Endothelial cell of umbilical vein (primary cell): Measurements from ENCODE around the gene GSTA2. TPM values are rescaled to one million over a fixed set of nuclear protein-coding genes. Genes with fewer than 3 reads are reported as not detected.
A peak's percentile ranks its signal among the peaks of the same experiment; 100 is the strongest.

ENCODE experiments used
- BruUV-seq: library from RNA; stranded (reverse); fragments of 400-500 nt; replicated peaks from 2 replicates; lab custom pipeline; 2021; lab: Mats Ljungman, UMichigan
- CTCF ChIA-PET: fragments of 300-600, 350-600 bp; sonication (Branson Sonifier 250); formaldehyde crosslinking; loops from one replicate; lab custom pipeline; 2021; ENCODE audit warnings: antibody characterized with exemption, inconsistent platforms; lab: Charles Lee
- POLR2A ChIA-PET: fragments of 300-600, 350-600 bp; sonication (Branson Sonifier 250); formaldehyde crosslinking; loops from one replicate; lab custom pipeline; 2021; ENCODE audit warnings: antibody characterized with exemption, inconsistent platforms; lab: Charles Lee
- DNase-seq: peaks from one replicate; pipeline ENCODE4 v3.0.0-alpha.2; 2011; ENCODE audit warnings: low read depth, low spot score
- FAIRE-seq: peaks from 2 replicates; lab custom pipeline; 2011; peaks lifted over from hg19 to GRCh38; lab: Jason Lieb, UNC
- H2AFZ ChIP-seq: 2 replicates; pipeline ENCODE4 v1.6.0; 2012; ENCODE audit warnings: low read depth, low read length, control low read depth, inconsistent platforms
- H3K27ac ChIP-seq: 2 replicates; pipeline ENCODE4 v1.5.1; 2011; ENCODE audit warnings: low read depth, mild to moderate bottlenecking, control low read depth, low read length, moderate library complexity; ENCODE audit not compliant: insufficient read depth
- H3K27me3 ChIP-seq, 2 experiments: 2 replicates each; pipeline versions ENCODE4 v1.6.0 to v1.6.1; 2011; ENCODE audit warnings: low read length in 2 of 2, mixed read lengths in 1 of 2; ENCODE audit not compliant: control insufficient read depth in 2 of 2, insufficient read depth in 2 of 2
- H3K36me3 ChIP-seq, 2 experiments: 2 replicates in 1 of 2; 3 replicates in 1 of 2; pipeline ENCODE4 v1.5.1; 2011; ENCODE audit warnings: low read length in 2 of 2, mild to moderate bottlenecking in 1 of 2, moderate library complexity in 1 of 2; ENCODE audit not compliant: control insufficient read depth in 2 of 2, insufficient read depth in 2 of 2; ENCODE audit errors: extremely low read depth in 1 of 2
- H3K4me1 ChIP-seq: 3 replicates; pipeline ENCODE4 v1.5.1; 2011; ENCODE audit warnings: mild to moderate bottlenecking, low read length; ENCODE audit not compliant: control insufficient read depth, insufficient read depth; ENCODE audit errors: extremely low read depth
- H3K4me2 ChIP-seq: 2 replicates; pipeline ENCODE4 v1.6.1; 2011; ENCODE audit warnings: low read length, control low read depth, mixed read lengths; ENCODE audit not compliant: insufficient read depth
- H3K4me3 ChIP-seq, 3 experiments: fragments of 200-600 bp in 1 of 3; sonication (generic), shearing (Covaris generic) in 1 of 3; replicated peaks in 1 of 3; 2 replicates each; pipeline ENCODE4 v1.5.1; 2011 to 2016; ENCODE audit warnings: control low read depth in 3 of 3, low read length in 3 of 3, mild to moderate bottlenecking in 2 of 3, inconsistent platforms in 1 of 3, low read depth in 1 of 3, moderate library complexity in 1 of 3; ENCODE audit not compliant: insufficient read depth in 1 of 3
- H3K79me2 ChIP-seq: 2 replicates; pipeline ENCODE4 v1.6.0; 2012; ENCODE audit warnings: low read length, inconsistent platforms; ENCODE audit not compliant: control insufficient read depth, insufficient read depth
- H3K9ac ChIP-seq: replicated peaks from 2 replicates; pipeline ENCODE3; 2011; ENCODE audit warnings: low read length, control low read depth; ENCODE audit not compliant: insufficient read depth; ENCODE audit errors: extremely low read depth
- H3K9me1 ChIP-seq: replicated peaks from 3 replicates; pipeline ENCODE4 v1.6.0; 2011; ENCODE audit warnings: mild to moderate bottlenecking, low read length; ENCODE audit not compliant: control insufficient read depth, insufficient read depth; ENCODE audit errors: extremely low read depth
- H3K9me3 ChIP-seq: replicated peaks from 2 replicates; pipeline ENCODE4 v1.5.1; 2012; ENCODE audit warnings: low read length, inconsistent platforms; ENCODE audit not compliant: control insufficient read depth, insufficient read depth
- H4K20me1 ChIP-seq: replicated peaks from 2 replicates; pipeline ENCODE3; 2011; ENCODE audit warnings: mild to moderate bottlenecking, low read length; ENCODE audit not compliant: control insufficient read depth, insufficient read depth; ENCODE audit errors: extremely low read depth
- EZH2 ChIP-seq: IDR thresholded peaks from 2 replicates; pipeline ENCODE4 v1.6.1; 2012; ENCODE audit warnings: borderline replicate concordance, low read depth, mild to moderate bottlenecking, moderate library complexity, low read length, inconsistent platforms; ENCODE audit not compliant: severe bottlenecking
- FOS ChIP-seq: IDR thresholded peaks from 2 replicates; pipeline ENCODE4 v1.6.1; 2011; ENCODE audit warnings: mild to moderate bottlenecking, low read length, moderate library complexity, borderline replicate concordance; ENCODE audit not compliant: insufficient read depth
- GATA2 ChIP-seq: IDR thresholded peaks from 2 replicates; pipeline ENCODE4 v1.7.0; 2011; ENCODE audit warnings: low read depth, mild to moderate bottlenecking, moderate library complexity, mixed read lengths, low read length; ENCODE audit not compliant: insufficient read length, insufficient read depth
- JUN ChIP-seq: IDR thresholded peaks from 2 replicates; pipeline ENCODE4 v1.6.1; 2011; ENCODE audit warnings: borderline replicate concordance, low read depth; ENCODE audit not compliant: insufficient read length, insufficient read depth
- MYC ChIP-seq: IDR thresholded peaks from one replicate; pipeline ENCODE4 v1.6.1; 2011; ENCODE audit warnings: mild to moderate bottlenecking, low read depth, low read length
- POLR2A ChIP-seq: IDR thresholded peaks from 2 replicates; pipeline ENCODE4 v1.6.1; 2012; ENCODE audit warnings: low read depth, mild to moderate bottlenecking, control low read depth, low read length
- POLR2AphosphoS5 ChIP-seq: IDR thresholded peaks from 2 replicates; pipeline ENCODE4 v1.6.1; 2012; ENCODE audit warnings: low read depth, mild to moderate bottlenecking, control low read depth, low read length, moderate library complexity; ENCODE audit not compliant: insufficient read depth
- dilution Hi-C: fragments of 300-500 bp; cut with MboI; formaldehyde crosslinking; loops from one replicate; pipeline ENCODE4 v1.15.0; 2019; ENCODE audit warnings: low sequenced_read_pairs; ENCODE audit not compliant: extremely low pct_ligation_motif_present
- intact Hi-C: fragments of 100-400 bp; cut with micrococcal nuclease; formaldehyde crosslinking; loops from one replicate; pipeline ENCODE4 v1.10.0; 2022
- polyA plus RNA-seq, 4 experiments: library from polyadenylated mRNA; depleted of rRNA in 3 of 4; stranded (reverse) in 3 of 4; unstranded in 1 of 4; fragments of >200 nt; gene quantifications; 2 replicates each; pipeline versions ENCODE4 v1.2.1 to v1.2.3, GENCODE V29; 2011 to 2012; ENCODE audit warnings: missing spikeins in 1 of 4
- total RNA-seq: library from RNA; stranded (reverse); gene quantifications from 2 replicates; pipeline ENCODE4 v1.2.3, GENCODE V29; 2021
- TF ChIP-seq, protein P1 (sequence below), 2 donors: IDR thresholded peaks; 1 replicate in 1 of 2; 2 replicates in 1 of 2; pipeline ENCODE4 v1.5.1; 2011; ENCODE audit warnings: low read length in 2 of 2, mild to moderate bottlenecking in 2 of 2, moderate library complexity in 2 of 2, control low read depth in 1 of 2, inconsistent platforms in 1 of 2, low read depth in 1 of 2; ENCODE audit not compliant: insufficient read depth in 1 of 2; ENCODE audit errors: extremely low read depth in 1 of 2
- TF ChIP-seq, protein P2 (sequence below): IDR thresholded peaks from 2 replicates; pipeline ENCODE4 v1.6.1; 2011; ENCODE audit not compliant: insufficient read depth, insufficient read length

GSTA2 gene
- total and polyA plus RNA-seq, 2 donors (not counting 3 experiments of a cell fraction or from before 2014, with no cell fraction given) = not detected

DNA sequence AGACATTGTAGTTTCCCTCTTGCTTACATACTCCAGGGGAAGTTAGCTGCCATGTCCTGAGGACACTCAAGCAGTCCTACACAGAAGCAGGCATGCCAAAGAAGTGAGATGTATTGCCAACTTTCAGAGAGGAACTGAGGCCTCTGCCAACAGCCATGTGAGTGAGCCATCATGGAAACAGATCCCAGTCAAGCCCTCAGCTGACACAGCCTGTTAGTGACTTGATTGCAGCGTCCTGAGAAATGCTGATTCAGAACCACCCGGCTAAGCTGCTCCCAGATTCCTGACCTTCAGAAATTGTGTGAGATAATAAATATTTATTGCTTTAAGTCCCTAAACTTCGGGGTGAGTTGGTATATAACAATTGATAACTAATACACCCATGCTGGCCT is 38.1 kb downstream of the GSTA2 start:
- intact Hi-C loops (no loop called here), dilution Hi-C loops (no loop called here)
- Histone ChIP-seq H4K20me1 (no peaks in the 10 kb centered on the region), H3K4me1 (no peaks in the 10 kb centered on the region), H3K27me3 (peaks cover 0 to 2% of the 10 kb centered on the region in 2 experiments), H2AFZ (no peak overlapping the region), H3K36me3 (no peaks in the 10 kb centered on the region), H3K9me3 (no peaks in the 10 kb centered on the region), H3K27ac (no peak overlapping the region), H3K4me3 (no peak overlapping the region), H3K9ac (no peak overlapping the region), H3K79me2 (no peaks in the 10 kb centered on the region), H3K4me2 (no peak overlapping the region), H3K9me1 (no peaks in the 10 kb centered on the region)
- FAIRE-seq (no peak), DNase-seq (no peak)
- no TSS peak for BruUV-seq
- TF ChIP-seq MYC (no peak), JUN (no peak), GATA2 (no peak)
- TF ChIP-seq, protein P1, sequence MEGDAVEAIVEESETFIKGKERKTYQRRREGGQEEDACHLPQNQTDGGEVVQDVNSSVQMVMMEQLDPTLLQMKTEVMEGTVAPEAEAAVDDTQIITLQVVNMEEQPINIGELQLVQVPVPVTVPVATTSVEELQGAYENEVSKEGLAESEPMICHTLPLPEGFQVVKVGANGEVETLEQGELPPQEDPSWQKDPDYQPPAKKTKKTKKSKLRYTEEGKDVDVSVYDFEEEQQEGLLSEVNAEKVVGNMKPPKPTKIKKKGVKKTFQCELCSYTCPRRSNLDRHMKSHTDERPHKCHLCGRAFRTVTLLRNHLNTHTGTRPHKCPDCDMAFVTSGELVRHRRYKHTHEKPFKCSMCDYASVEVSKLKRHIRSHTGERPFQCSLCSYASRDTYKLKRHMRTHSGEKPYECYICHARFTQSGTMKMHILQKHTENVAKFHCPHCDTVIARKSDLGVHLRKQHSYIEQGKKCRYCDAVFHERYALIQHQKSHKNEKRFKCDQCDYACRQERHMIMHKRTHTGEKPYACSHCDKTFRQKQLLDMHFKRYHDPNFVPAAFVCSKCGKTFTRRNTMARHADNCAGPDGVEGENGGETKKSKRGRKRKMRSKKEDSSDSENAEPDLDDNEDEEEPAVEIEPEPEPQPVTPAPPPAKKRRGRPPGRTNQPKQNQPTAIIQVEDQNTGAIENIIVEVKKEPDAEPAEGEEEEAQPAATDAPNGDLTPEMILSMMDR (IDR thresholded peaks at IDR 0.05; ENCODE audit: extremely low read depth in 1 of 2, insufficient read depth in 1 of 2, low read depth in 1 of 2, low read length in 2 of 2) = no peak
- CTCF ChIA-PET = interaction anchor here (0.6 to 2.2 kb wide), 8 partner anchors 15 to 760 kb away, joined by 3 to 8 read pairs (median 4); partner anchors contain the start of gene FBXO9
- POLR2A ChIA-PET = no interaction called here

DNA sequence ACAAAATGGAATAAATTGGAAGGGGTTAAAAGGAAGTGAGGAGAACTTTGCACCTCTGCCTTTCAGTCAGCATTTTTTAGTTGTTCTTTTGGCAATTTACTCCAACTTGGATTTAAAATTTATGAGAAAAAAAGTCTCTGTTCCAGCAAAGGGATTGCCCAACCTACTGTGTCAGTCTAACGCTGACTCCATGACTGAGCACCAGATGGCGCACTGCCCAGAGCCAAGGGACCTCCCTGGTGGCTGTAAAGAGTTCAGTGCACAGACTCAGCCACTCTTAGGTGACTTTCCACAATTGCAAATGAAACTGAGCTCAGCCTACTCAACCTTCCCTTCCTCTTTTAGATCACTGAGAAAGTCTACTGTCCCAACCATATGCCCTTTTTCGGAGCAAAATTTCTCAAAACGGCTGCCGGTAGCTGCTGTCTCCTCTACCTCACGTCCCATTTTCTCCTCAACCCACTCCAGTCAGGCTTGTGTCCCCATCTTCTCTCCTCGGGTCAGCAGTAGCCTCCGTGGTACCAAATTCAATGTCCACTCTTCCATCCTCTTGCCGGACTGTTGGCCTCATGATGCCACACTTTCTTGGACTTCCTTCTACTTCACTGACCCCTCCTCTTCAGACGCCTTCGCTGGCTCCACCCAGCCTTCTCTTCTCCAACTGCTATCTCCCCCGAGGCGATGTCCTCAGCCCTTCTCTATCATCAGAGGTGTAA is 38.7 kb downstream of the GSTA2 start:
- H3K27me3 ChIP-seq = peaks cover 0 to 2% of the 10 kb centered on the region in 2 experiments
- BruUV-seq = no TSS peak
- no peak overlapping the region for H2AFZ ChIP-seq
- DNase-seq (peak; percentile 53), FAIRE-seq (peak; percentile 93)
- no peaks in the 10 kb centered on the region for H4K20me1 ChIP-seq
- TF ChIP-seq, protein P2, sequence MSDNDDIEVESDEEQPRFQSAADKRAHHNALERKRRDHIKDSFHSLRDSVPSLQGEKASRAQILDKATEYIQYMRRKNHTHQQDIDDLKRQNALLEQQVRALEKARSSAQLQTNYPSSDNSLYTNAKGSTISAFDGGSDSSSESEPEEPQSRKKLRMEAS = no peak
- TF ChIP-seq FOS (no peak), POLR2A (no peak), EZH2 (no peak), GATA2 (no peak), POLR2AphosphoS5 (no peak)
- TF ChIP-seq, protein P1 (IDR thresholded peaks at IDR 0.05; ENCODE audit: extremely low read depth in 1 of 2, insufficient read depth in 1 of 2, low read depth in 1 of 2, low read length in 2 of 2) = peak; percentile 60 to 76
- ChIA-PET POLR2A (no interaction called here), CTCF (interaction anchor here (0.6 to 2.2 kb wide), 8 partner anchors 14 to 761 kb away, joined by 3 to 8 read pairs (median 4); partner anchors contain the start of gene FBXO9)
- no peaks in the 10 kb centered on the region for H3K9me3 ChIP-seq
- dilution Hi-C loops (no loop called here), intact Hi-C loops (no loop called here)
- H3K9ac ChIP-seq = no peak overlapping the region
- no peaks in the 10 kb centered on the region for H3K9me1 ChIP-seq
- no peak overlapping the region for H3K4me2 ChIP-seq
- H3K27ac ChIP-seq = no peak overlapping the region
- no peaks in the 10 kb centered on the region for H3K79me2 ChIP-seq
- no peaks in the 10 kb centered on the region for H3K4me1 ChIP-seq
- no peak overlapping the region for H3K4me3 ChIP-seq
- H3K36me3 ChIP-seq = no peaks in the 10 kb centered on the region
